CD4-positive, alpha-beta T cell treated with Interleukin-17A for 4 hours (primary cell): ENCODE measurements around the gene KDM8.

Source experiments
- DNase-seq: peaks from one replicate; pipeline ENCODE4 v3.0.0-alpha.2; 2020; ENCODE audit warnings: mixed read lengths

Gene KDM8

GRCh38 chr16:27216297-27216885 is 13.1 kb downstream of the KDM8 start:
- DNase-seq, result no peak

- no peak for DNase-seq
These were observed 13.9 kb downstream of the KDM8 start for GRCh38 chr16:27217256-27217655.

- no peak for DNase-seq
These were observed 15.4 kb downstream of the KDM8 start for GRCh38 chr16:27218756-27219155.

- no peak for DNase-seq
These were observed 15.8 kb downstream of the KDM8 start for GRCh38 chr16:27219161-27219560.

DNA sequence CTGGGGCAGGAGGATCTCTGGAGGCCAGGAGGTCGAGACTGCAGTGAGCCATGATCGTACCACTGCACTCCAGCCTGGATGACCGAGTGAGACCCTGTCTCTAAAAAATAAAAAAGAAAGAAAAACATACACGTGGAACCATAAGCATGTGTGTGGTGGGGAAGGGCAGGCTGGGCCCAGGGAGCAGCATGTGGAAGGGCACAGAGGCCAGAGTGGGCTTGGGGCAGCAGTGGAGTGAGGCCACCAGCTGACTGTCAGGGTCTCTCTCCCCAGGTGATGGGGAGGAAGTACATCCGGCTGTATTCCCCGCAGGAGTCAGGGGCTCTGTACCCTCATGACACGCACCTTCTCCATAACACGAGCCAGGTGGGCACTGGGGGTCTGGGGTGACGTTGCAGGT is 16.8 kb downstream of the KDM8 start:
- no peak for DNase-seq

- DNase-seq, result no peak
These were observed 17.2 kb downstream of the KDM8 start for GRCh38 chr16:27220527-27220926.

- DNase-seq, result no peak
These were observed 17.7 kb downstream of the KDM8 start for GRCh38 chr16:27220991-27221390.

DNA sequence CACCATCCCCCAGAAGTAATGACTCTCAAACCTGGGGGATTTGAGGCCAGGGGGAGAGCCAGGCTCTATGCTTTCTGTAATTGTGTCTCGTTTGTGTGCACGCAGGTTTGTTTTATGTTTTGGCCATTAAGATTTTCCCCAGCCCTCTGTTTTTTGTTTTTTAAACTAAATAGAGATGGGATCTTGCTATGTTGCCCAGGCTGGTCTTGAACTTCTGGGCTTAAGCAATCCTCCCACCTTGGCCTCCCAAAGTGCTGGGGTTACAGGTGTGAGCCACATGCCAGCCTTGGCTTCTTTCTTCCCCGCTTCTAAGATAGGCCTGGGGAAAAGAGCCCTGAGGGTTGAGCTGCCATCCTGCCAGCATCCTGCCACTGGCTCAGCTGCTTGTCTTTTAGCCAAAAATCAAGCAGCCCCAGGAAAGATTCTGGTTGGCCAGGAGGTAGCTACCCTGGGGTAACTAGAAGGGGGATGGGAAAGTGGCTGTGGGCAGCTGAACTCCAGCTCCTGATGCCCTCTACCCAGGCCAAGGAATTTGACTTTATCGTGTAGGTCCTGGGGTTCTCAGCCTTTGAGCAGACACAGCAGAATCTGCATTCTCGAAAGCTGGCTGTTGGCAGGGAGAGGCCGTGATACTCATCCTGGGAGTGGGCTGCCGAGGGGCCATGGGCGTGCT is 18.4 kb downstream of the KDM8 start:
- DNase-seq, result no peak

DNA sequence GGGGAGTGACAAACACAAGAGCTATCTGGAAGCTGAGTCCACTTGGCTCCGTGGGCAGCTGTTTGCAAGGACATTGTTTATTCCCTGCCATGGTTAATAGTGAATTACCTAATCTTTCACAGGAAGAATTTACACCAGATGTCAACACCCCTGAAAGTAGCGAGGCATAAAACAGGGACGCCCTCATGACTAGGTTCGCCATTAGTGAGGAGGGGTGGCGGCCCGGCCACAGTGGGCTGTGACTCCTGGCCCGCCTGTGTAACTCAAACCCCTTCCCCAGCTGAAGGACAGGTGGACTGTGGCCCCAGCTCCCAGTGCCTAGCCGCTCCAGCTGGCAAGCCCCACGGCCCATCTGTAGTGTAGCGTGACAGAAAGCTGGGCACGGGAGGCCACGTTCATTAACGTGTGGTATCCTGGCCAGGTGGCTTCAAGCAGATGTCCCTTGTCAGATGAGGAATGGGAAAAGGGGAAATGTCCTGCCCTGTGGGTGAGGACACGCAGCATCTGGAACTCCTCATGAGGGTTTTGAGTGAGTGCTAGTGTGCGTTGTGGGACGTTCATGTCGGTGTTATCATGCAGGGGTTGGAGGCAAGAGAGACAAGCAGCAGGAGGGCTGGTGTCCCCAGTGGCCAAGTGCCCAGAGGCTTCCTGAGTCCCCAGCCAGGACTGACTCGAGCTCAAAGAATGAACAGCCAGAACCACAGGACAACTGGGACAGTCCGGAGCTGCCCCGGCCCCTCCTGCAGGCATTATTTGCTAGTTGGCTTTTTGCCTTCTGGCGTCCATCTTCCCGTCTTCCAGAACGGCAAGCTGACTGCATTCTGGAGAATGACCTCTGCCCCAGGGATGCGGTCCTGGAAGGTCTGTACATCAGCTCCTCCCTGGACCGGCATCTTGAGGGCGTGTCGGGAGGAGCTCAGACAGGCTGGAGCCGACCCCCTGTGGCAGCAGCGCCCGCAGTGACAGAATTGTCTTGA is 19.2 kb downstream of the KDM8 start:
- DNase-seq, result no peak

DNA sequence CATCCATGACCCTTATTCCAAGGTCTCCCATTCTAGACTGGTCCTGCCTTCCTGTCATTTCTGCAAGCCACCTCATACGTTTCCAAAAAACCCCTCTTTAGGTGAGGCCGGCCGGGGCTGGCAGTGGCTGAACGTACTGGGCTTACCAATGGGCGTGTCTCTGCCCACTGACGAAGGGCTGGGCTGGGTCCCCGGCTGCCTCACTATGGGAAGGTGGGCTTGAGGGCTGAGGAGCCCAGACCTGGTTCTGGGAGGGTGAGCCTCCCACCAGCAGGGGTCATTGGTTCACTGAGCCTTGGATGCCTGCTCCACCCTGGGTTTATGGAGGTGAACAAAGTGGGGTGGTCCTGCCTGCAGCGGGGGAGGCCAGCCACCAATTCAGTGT is 19.9 kb downstream of the KDM8 start:
- DNase-seq, result peak; percentile 36

DNA sequence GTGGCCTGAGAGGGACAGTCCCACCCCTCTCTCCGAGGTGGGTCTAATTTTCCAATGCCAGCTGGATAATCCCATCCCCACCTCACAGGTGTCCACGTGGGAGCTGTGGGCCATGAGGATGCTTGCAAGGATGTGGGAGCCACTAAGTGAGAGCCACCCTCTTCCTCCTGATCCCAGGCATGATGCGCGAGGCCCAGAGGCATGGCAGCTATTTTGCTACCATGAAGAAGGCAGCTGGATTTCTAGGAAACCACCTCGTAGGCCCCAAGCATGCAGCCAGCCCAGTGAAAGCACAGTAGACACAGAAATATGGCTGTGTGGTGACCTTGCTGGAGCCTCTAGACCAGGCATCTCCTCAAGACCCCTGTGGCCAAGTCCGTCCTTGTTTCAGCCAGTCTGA is 20.4 kb downstream of the KDM8 start:
- no peak for DNase-seq

DNA sequence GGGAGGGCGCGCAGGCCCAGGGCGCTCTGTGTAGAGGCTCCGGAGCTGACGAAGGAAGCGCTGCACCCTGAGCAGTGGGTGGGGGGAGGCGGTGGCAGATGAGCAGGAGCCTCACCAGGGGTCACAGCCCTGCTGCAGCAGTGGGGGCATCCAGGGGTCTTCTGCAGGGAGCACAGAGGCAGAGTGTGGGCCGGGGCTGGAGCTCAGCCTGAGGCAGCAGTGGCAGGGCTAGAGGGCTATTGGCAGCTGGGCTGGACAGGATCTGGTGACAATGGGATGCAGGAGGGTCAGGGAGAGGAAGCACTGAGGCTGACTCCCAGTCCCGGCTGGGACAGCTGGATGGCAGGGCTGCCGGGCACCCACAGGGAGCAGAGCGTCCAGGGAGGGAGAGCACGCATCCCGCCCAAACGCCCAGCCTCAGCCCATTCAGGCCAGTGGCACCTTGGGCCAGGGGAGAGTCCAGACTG is 21.0 kb downstream of the KDM8 start:
- DNase-seq, result no peak

DNA sequence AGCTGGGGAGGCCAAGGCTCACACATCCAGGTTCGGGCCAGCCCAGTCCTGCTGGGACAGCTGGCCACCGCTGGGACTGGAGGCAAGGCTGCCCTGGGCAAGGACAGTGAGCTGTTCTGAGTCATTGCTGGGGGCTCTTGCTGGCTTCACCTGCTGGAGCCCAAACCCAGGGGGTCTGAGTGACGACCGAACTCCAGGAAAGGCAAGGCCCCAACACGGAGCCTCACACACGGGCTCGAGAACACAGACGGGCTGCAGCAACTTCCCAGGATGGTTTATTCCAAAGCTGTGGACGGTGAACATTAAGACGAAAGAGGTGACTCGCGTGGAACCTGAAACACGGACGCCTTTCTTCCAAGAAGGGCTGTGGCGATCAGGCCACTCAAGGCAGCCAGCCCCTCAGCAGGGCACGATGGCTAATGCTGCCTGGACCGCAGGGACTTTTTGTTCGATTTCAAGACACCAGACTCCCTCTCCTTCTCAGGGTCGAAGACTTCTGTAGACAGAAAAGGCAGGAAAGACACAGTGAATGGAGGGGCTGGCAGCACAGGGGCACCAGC is 21.5 kb downstream of the KDM8 start:
- no peak for DNase-seq

- no peak for DNase-seq
These were observed 22.4 kb downstream of the KDM8 start for GRCh38 chr16:27225536-27226360.

GRCh38 chr16:27226476-27226875 is 23.1 kb downstream of the KDM8 start:
- DNase-seq, result no peak

- DNase-seq, result no peak
These were observed 23.8 kb downstream of the KDM8 start for GRCh38 chr16:27226976-27227705.

- DNase-seq, result no peak
These were observed 24.7 kb downstream of the KDM8 start for GRCh38 chr16:27228045-27228444.

DNA sequence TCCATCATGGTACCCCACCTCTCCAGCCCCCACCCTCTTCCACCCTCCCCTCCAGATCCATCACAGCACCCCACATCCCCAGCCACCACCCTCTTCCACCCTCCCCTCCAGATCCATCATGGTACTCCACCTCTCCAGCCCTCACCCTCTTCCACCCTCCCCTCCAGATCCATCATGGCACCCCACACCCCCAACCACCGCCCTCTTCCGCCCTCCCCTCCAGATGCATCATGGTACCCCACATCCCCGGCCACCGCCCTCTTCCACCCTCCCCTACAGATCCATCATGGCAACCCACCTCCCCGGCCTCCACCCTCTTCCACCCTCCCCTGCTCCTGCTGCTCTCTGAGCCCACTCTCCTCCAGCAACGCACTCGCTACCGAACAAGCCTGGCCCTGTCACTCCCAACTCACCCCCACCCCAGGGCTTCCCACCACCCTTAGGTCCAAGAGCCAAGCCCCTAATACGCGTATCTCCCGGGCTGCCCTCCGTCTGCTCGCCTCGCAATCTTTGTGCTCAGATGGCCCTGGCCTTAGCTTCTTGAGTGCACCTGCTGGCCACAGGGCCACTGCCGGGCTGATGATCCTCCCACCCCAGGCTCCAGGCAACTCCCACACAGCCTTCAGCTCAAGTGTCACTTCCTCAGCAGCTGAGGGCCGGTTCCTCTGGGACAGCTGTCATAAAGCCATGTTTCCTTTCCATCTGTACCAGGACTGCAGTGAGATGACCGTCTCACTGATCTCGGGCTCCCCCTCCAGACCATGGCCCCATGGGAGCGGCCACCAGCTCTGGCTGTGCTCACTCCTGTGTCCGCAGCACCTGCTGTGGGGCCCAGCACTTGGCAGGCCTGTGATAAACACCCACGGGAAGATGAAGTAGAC is 25.5 kb downstream of the KDM8 start:
- no peak for DNase-seq

DNA sequence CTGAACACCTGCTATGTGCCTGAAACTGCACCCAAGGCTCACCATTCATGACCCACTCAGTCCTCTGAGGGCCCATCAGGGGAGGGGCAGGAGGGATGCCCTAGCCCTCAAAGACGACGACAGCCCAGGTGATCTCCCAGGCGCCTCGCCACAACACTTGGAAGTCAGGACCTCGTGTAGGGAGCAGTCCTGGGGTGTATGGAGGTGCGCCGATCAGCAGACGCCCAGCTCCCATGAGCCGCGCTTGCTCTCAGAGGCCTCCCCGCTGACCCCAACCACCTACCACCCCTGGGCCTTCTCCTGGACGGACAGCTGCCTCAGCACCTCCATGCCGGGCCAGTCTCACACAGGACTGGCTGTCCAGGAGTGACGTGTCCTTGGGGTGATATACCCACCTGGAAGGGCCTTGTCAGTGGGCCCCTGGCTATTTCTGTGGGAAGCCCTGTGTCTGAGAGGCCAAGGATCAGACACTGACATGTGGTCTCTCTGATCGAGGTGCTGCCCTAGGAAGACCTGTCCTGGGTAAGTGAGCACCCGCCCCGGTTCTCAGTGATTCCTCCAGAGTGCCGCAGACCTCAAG is 26.7 kb downstream of the KDM8 start:
- no peak for DNase-seq

GRCh38 chr16:27230562-27231001 is 27.3 kb downstream of the KDM8 start:
- DNase-seq, result peak; percentile 89
